Lower leg skin (tissue), 4 donors: ENCODE measurements around the gene ABHD17C. TPM values are rescaled to one million over a fixed set of nuclear protein-coding genes. Genes with fewer than 3 reads are reported as not detected.

ENCODE experiments used
- DNase-seq, 2 donors: peaks; one replicate each; pipeline ENCODE4 v3.0.0-alpha.2; 2019; ENCODE audit warnings: low spot score in 2 of 2
- H3K4me3 ChIP-seq: fragments of 200-600 bp; sonication (generic); 2 replicates; pipeline ENCODE4 v1.5.1; 2017; ENCODE audit warnings: mild to moderate bottlenecking, low read depth; ENCODE audit not compliant: poor library complexity, severe bottlenecking
- CTCF ChIP-seq, 3 donors: fragments of 450-650 bp; IDR thresholded peaks; one replicate each; pipeline ENCODE4 v1.5.1; 2016; ENCODE audit warnings: antibody characterized with exemption in 3 of 3, mild to moderate bottlenecking in 3 of 3, moderate library complexity in 2 of 3
- POLR2A ChIP-seq, 2 donors: fragments of 450-650 bp; IDR thresholded peaks; one replicate each; pipeline ENCODE4 v1.6.1; 2016 to 2017; ENCODE audit warnings: antibody characterized with exemption in 2 of 2, mild to moderate bottlenecking in 1 of 2, moderate library complexity in 1 of 2
- WGBS, 2 donors: methylation state at CpG; one replicate each; pipeline ENCODE4 v1.1.5; 2018; 5-methylcytosine and 5-hydroxymethylcytosine counted together
- intact Hi-C: fragments of 100-400 bp; cut with DNase I; formaldehyde crosslinking; loops from one replicate; pipeline ENCODE4 v1.15.0; 2023; ENCODE audit warnings: low total_unique reads
- total RNA-seq, 4 donors: library from RNA; depleted of rRNA; stranded (reverse); fragments of >200 nt; gene quantifications; one replicate each; pipeline ENCODE4 v1.1.0, GENCODE V29; 2016

The ABHD17C gene
- total RNA-seq, 4 donors from 2014 or later = 18.0 to 28.5 (median 26.2) TPM

- H3K4me3 ChIP-seq = no peak overlapping the region
- intact Hi-C loops = no loop called here
- no peak for DNase-seq
- TF ChIP-seq CTCF (IDR thresholded peaks at IDR 0.05) = no peak
- TF ChIP-seq POLR2A (IDR thresholded peaks at IDR 0.05) = no peak
- WGBS, 2 donors = 100% methylated on average over 1 of the region's 1 CpG
Observed at GRCh38 chr15:80698676-80699075, 3.6 kb downstream of the ABHD17C start.

GRCh38 chr15:80699981-80700380, 4.9 kb downstream of the ABHD17C start:
- 97 to 100% methylated on average over 1 of the region's 1 CpG for WGBS, 2 donors
- TF ChIP-seq POLR2A (IDR thresholded peaks at IDR 0.05) (no peak), CTCF (IDR thresholded peaks at IDR 0.05) (no peak)
- no peak for DNase-seq
- no peak overlapping the region for H3K4me3 ChIP-seq
- intact Hi-C loops = no loop called here

- DNase-seq = no peak
- intact Hi-C loops = no loop called here
Observed at GRCh38 chr15:80701676-80702311, 6.7 kb downstream of the ABHD17C start.

GRCh38 chr15:80703081-80703480, 8.0 kb downstream of the ABHD17C start:
- 94% methylated on average over 5 of the region's 5 CpGs for WGBS, 2 donors
- TF ChIP-seq CTCF (IDR thresholded peaks at IDR 0.05) (no peak), POLR2A (IDR thresholded peaks at IDR 0.05) (no peak)
- no peak overlapping the region for H3K4me3 ChIP-seq
- DNase-seq = no peak
- intact Hi-C loops = no loop called here

More at GRCh38 chr15:80701676-80702311, 6.7 kb downstream of the ABHD17C start:
- no peak overlapping the region for H3K4me3 ChIP-seq
- 56 to 65% methylated on average over 7 of the region's 7 CpGs for WGBS, 2 donors
- no peak for TF ChIP-seq CTCF (IDR thresholded peaks at IDR 0.05)
- TF ChIP-seq POLR2A (IDR thresholded peaks at IDR 0.05) = no peak

GRCh38 chr15:80703965-80704364, 8.9 kb downstream of the ABHD17C start:
- DNase-seq = no peak
- no peak overlapping the region for H3K4me3 ChIP-seq
- intact Hi-C loops = no loop called here
- TF ChIP-seq CTCF (IDR thresholded peaks at IDR 0.05) (no peak), POLR2A (IDR thresholded peaks at IDR 0.05) (no peak)
- WGBS, 2 donors = 95 to 96% methylated on average over 3 of the region's 3 CpGs

- no peak overlapping the region for H3K4me3 ChIP-seq
- intact Hi-C loops = no loop called here
- DNase-seq = no peak
- TF ChIP-seq CTCF (IDR thresholded peaks at IDR 0.05) (no peak), POLR2A (IDR thresholded peaks at IDR 0.05) (no peak)
- WGBS, 2 donors = 86 to 93% methylated on average over 8 of the region's 8 CpGs
Observed at GRCh38 chr15:80706161-80706560, 11.1 kb downstream of the ABHD17C start.
